DMS79 treated with DMSO at 0.1 percent for 48 hours (cell line): ENCODE measurements around the gene CR2.
"Not testable (repeated sequence)": the region's sequence is repeated elsewhere in the genome, so short reads cannot be mapped to it uniquely, and the experiment has no call there.

ENCODE experiments used
- DNase-seq: peaks from one replicate; lab custom pipeline; 2025; lab: John Stamatoyannopoulos, UW

CR2 gene

DNA sequence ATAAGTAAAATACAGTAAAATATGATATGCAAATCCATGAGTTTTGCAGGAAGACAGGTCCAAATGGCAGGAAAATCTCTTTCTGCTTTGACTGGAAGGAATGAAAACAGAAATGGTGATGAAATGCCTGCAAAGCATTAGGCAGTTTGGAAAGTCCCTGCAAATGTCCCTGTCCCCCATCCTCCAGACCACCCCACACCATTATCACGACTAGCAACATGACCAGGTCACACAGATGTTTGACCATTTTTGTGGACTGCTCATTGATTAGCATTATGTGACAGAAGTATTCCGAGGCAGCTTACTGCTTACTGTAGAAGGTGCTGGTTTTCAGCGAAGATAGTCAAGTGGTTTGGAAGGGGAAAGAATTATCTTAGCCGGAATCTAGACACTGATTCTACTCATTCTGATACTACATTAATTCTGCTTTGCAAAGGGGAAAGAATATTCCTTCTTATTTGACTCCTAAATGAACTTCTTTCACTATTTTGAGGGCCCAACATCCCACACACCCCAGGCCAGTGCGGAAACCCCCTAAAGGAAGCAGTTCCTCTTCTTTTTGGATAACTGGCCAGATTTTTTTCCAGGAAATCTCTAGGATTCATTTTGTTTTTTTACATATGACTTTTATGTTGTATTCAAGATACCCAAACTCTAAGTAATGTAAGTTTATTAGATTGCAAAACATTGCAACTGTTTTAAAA, 9.5 kb upstream of the CR2 start:
- DNase-seq = no peak

DNA sequence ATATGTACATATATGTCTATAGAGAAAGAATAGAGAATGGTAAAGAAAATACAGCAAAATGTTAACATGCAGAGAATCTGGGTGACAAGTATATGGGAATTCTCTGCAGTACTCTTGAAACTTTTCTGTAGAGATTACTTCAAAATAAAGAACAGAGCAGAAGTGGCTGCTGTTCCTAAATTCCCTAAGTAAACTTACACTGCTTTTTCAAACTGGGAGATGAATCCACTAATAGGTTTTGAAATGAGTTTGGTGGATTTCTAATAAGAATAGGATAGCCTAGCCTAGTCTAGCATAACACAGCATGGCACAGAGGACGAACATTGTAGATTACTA, 450 bp upstream of the CR2 start:
- DNase-seq = no peak

DNA sequence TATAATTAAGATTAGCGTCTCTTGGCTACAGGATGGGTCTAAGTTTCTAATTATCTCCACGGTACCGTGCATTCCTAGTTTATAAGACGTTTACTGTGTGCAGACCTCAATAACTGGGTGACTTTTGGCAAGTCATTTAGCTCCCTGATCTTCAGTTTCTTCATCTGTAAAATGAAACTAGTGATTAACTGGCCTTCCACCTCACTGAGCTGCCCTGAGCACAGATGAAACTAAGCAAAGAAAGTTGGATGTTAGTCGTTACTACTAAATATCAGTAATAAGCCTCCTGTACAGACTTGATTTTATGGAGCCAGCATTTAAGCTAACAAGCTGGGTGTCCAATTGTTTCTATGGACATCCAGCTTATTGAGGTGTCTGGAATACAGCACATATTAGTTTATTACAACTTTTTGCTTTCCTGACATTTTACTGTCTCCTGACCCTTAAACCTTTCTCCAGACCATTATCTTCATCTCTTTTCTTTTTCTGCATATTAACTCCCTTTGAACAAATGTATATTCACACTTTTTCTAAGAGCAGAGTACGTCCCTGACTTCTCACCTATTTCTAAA, 1.1 kb downstream of the CR2 start:
- no peak for DNase-seq

- no peak for DNase-seq
These were observed 4.3 kb downstream of the CR2 start for GRCh38 chr1:207458414-207458813.

- DNase-seq = no peak
These were observed 4.9 kb downstream of the CR2 start for GRCh38 chr1:207459008-207459407.

GRCh38 chr1:207461649-207462048, 7.5 kb downstream of the CR2 start:
- no peak for DNase-seq

DNA sequence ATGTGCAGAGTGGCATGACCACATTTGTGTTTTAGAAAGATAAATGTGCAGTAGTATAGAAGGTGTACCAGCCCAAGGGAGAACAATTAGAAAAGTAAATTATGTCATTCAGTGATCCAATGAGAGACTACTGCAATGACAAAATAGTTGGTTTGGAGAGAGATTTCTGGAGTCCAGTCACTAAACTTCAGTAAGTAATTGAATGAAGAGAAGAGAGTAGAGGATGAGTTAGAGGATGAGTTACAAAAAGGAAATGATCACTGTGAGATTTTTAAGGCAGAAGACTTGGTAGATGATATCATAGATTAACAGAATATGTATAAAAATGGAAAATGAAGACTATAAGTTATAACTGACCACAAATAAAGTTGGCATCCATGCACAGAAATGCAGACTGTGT, 8.4 kb downstream of the CR2 start:
- DNase-seq = no peak

DNA sequence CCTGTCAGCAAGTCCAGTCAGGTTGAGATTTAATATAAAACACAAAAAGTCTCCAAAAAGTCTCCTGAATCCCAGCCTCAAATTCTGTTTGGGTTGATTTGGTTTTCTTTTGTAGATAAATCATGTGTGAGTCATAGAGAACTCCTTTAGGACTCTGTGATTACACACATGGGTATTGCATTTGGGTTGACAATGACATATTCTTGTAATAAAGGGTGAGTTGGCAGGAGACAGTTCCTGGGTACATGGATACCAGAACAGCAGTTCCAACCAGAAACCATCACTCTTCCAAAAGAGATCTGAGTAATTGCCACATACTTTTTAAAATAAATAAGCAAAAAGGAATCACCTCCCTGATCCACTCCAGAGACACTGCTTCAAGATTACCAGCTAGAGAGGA, 8.9 kb downstream of the CR2 start:
- DNase-seq = no peak

DNA sequence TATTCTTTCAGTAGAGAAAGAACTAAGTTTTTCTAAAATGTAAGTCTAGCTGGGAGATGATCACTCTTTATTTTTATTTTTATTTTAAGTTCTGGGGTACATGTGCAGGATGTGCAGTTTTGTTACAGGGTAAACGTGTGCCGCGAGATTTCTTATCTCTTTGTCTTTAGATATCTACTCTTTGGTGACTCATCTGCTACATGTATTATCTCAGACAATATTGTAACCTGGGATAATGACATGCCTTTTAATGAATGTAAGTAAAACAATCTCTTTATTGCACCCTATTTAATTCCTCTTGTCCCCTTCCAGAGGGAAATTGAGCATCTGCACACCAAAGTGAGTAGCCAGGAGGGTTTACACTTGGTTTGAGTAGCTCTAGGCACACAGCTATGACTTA, 9.4 kb downstream of the CR2 start:
- DNase-seq = no peak

- DNase-seq = no peak
These were observed 16.8 kb downstream of the CR2 start for GRCh38 chr1:207470927-207471326.

DNA sequence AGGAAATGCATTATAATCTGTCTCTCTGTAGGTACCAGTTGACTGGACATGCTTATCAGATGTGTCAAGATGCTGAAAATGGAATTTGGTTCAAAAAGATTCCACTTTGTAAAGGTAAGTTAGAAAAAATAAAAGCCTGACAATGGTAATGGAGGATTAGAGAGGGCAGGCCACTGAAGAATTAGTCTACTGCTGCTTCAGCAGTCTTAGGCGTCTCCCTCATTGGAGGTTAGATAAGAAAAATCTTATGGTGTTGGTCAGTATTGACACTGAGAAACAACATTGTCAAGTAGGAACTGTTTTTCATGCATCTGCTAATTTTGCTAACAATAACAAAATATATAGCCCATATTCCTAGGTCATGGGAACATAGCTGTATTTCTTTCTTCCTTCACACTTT, 20.1 kb downstream of the CR2 start:
- DNase-seq = no peak

GRCh38 chr1:207486198-207486597, 32.1 kb downstream of the CR2 start:
- no peak for DNase-seq

DNA sequence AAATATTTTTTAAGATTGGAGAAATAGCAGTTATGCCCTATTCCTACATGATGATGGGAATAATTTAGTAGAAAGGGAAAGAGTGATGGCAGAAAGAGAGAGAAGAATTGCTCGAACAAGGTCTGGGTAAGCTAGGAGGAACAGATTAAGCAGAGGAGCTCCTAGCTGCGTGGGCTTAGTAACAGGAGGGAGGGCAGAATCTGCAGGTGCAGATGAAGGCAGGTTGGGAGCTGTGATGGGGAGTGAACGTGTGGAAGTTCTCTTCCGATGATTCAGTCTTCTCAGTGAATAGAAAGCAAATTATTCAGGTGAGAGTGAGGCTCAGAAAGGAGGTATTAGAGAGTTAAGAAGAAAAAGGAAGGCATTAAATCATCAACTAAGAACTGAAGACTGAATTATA, 33.5 kb downstream of the CR2 start:
- no peak for DNase-seq

GRCh38 chr1:207493212-207493611, 39.1 kb downstream of the CR2 start:
- no peak for DNase-seq

- DNase-seq = no peak
These were observed 40.0 kb downstream of the CR2 start for GRCh38 chr1:207494171-207494570.

- not testable (repeated sequence) for DNase-seq
These were observed 41.2 kb downstream of the CR2 start for GRCh38 chr1:207495281-207495680.

- DNase-seq = no peak
These were observed 42.0 kb downstream of the CR2 start, which contains the start of gene CR1 for GRCh38 chr1:207495801-207496792. CR1 (plus strand) TSS chr1:207496157; CDS start chr1:207496268, 111 bp downstream.

DNA sequence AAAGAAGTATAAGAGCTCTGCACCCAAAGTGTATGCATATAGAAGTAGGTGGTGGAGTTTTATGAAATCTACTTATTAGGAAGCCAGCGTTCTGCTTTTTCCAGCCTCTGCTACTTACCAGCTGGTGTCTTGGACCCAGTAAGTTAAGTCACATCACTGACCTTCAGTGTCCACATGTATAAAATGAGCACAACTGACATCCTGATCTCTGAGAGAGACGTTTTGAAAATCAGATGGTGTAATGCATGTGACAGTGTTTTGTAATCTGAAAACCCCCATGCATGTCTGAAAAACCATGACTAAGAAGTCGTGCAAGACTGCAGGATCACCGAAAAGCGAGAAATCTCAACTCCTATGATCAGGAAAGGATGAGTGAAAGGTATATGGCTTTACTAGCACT, 43.8 kb downstream of the CR2 start:
- DNase-seq = no peak

- DNase-seq = peak; percentile 38
These were observed 45.4 kb downstream of the CR2 start for GRCh38 chr1:207499573-207499972.

DNA sequence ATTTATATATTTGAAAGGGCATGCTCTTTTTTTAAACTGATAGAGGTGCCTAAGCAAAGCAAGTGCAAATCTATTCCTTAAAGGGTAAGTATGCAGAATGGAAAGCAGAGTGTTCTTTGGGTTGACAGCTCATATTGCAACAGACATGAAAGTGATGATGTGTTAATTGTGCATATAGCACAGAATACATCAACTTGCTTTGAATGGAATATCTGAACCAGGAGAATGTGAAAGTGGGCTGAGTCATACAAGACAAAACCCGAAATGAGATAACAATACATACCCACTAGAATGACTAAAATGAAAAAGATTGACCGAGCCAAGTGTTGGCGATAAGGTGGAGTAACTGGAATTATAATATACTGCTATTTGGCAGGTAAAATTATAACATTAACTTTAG, 46.2 kb downstream of the CR2 start:
- DNase-seq = no peak

- no peak for DNase-seq
These were observed 46.9 kb downstream of the CR2 start for GRCh38 chr1:207501071-207501470.

DNA sequence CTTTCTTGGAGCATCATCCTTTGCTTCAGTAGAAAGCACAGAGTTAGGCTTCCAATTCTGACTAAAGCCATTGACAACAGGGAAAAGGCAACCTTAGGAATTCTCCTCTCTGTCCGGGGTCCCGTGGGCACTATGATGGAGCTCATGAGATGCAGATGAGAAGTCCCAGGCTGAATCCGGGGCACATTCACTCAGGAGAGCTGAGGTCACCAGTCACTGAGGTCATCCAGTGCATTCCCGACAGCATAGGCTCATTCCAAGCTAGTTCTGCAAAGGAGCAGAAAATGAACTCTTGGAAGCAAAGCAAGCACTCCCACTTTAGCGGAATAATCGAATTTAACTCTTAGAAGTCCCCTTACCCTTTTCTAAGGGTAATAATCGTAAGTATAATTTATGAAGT, 48.6 kb downstream of the CR2 start:
- no peak for DNase-seq

DNA sequence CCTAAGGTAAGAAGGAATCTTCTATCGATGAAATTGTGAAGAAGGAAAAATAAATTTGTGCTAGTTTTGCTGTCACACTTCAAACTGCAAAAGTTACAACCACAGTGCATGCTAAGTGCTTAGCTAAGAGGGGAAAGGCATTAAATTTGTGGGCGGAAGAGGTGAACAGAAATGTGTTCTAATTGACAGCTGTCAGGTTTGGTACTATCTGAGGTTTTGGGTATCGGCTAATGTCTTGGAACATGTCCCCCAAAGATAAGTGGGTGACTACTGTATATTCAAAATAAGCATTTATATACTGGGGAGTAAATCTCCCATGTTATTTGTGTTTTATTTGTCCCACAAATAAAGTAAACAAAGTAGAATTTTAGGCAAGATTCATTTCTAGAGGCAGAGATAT, 49.8 kb downstream of the CR2 start:
- no peak for DNase-seq
